ENCODE data around the gene LENG1.

Gene LENG1

GRCh38 chr19:54160854-54161253 is 1.3 kb upstream of the LENG1 start:
- peak overlapping the region; percentile 86 for H3K9ac ChIP-seq (ENCODE audit: low read depth, low read length, poor library complexity, severe bottlenecking)
- H2AFZ ChIP-seq (ENCODE audit: low read length): no peak overlapping the region
- H3K27me3 ChIP-seq (ENCODE audit: insufficient read depth, low read length, poor library complexity, severe bottlenecking): no peaks in the 10 kb centered on the region
- peak overlapping the region; percentile 95 for H3K4me2 ChIP-seq (ENCODE audit: low read depth, low read length, poor library complexity, severe bottlenecking)
- H3K36me3 ChIP-seq (ENCODE audit: insufficient read depth, low read length): peaks cover 11% of the 10 kb centered on the region; the same call in 1 of the 2 replicates
- peaks cover 39% of the 10 kb centered on the region for H3K79me2 ChIP-seq (ENCODE audit: insufficient read depth, low read length)
- no peaks in the 10 kb centered on the region for H3K9me2 ChIP-seq (replicated peaks; ENCODE audit: low read depth, low read length)
- H3K4me1 ChIP-seq (ENCODE audit: insufficient read depth, low read length, poor library complexity, severe bottlenecking): peaks cover 21% of the 10 kb centered on the region
- H3K9me3 ChIP-seq (ENCODE audit: insufficient read depth, low read depth, low read length): no peaks in the 10 kb centered on the region
- TF ChIP-seq EZH2phosphoT487 (IDR thresholded peaks at IDR 0.05; ENCODE audit: borderline replicate concordance): no peak
- TF ChIP-seq, protein P1, sequence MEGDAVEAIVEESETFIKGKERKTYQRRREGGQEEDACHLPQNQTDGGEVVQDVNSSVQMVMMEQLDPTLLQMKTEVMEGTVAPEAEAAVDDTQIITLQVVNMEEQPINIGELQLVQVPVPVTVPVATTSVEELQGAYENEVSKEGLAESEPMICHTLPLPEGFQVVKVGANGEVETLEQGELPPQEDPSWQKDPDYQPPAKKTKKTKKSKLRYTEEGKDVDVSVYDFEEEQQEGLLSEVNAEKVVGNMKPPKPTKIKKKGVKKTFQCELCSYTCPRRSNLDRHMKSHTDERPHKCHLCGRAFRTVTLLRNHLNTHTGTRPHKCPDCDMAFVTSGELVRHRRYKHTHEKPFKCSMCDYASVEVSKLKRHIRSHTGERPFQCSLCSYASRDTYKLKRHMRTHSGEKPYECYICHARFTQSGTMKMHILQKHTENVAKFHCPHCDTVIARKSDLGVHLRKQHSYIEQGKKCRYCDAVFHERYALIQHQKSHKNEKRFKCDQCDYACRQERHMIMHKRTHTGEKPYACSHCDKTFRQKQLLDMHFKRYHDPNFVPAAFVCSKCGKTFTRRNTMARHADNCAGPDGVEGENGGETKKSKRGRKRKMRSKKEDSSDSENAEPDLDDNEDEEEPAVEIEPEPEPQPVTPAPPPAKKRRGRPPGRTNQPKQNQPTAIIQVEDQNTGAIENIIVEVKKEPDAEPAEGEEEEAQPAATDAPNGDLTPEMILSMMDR (conservative IDR thresholded peaks at IDR 0.05; ENCODE audit: low read length): no peak
- H4K20me1 ChIP-seq (ENCODE audit: insufficient read depth, low read length, poor library complexity, severe bottlenecking): peaks cover 12% of the 10 kb centered on the region
- H3K4me3 ChIP-seq (ENCODE audit: low read length, poor library complexity, severe bottlenecking): peak overlapping the region; percentile 87
- no peaks in the 10 kb centered on the region for H3F3A ChIP-seq (ENCODE audit: low read depth)

DNA sequence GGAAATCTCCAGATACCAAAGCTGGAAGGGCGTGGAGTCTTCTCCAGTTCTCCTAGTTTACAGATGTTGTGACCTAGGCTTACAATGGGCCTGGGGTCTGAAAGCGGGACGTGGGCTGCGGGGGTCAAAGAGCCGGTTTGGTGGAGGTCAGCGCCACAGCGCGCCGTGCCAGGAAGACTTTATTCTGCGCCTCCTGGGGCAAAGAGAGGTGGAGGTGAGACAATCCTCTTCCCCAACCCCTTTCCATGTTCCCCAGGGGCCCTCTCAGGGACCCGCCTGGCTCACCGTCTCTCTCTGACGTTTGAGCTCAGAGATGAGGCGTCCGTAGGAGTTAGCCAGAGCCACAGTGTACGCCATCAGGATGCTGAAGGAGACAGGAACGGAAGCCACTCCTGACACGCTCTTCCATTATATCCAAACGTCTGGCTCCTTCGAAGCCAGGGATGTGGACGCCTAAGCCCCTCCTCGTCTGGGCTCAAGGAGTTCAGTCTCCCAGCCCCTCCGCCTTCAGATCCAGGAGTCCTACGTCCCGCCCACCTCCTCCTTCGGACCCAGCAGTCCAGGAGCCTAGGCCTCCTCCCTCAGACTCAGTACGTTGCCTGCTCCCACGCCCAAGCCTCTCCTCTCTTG is 776 bp upstream of the LENG1 start:
- H3K79me2 ChIP-seq (ENCODE audit: insufficient read depth, low read length): peaks cover 39% of the 10 kb centered on the region
- no peaks in the 10 kb centered on the region for H3K27me3 ChIP-seq (ENCODE audit: insufficient read depth, low read length, poor library complexity, severe bottlenecking)
- H4K20me1 ChIP-seq (ENCODE audit: insufficient read depth, low read length, poor library complexity, severe bottlenecking): peaks cover 12% of the 10 kb centered on the region
- no peak for TF ChIP-seq EZH2phosphoT487 (IDR thresholded peaks at IDR 0.05; ENCODE audit: borderline replicate concordance)
- TF ChIP-seq, protein P1 (conservative IDR thresholded peaks at IDR 0.05; ENCODE audit: low read length): no peak
- no peaks in the 10 kb centered on the region for H3K9me2 ChIP-seq (replicated peaks; ENCODE audit: low read depth, low read length)
- no peaks in the 10 kb centered on the region for H3F3A ChIP-seq (ENCODE audit: low read depth)
- peaks cover 21% of the 10 kb centered on the region for H3K4me1 ChIP-seq (ENCODE audit: insufficient read depth, low read length, poor library complexity, severe bottlenecking)
- peak overlapping the region; percentile 87 for H3K4me3 ChIP-seq (ENCODE audit: low read length, poor library complexity, severe bottlenecking)
- H3K9ac ChIP-seq (ENCODE audit: low read depth, low read length, poor library complexity, severe bottlenecking): peak overlapping the region; percentile 86
- peak overlapping the region; percentile 95 for H2AFZ ChIP-seq (ENCODE audit: low read length)
- no peaks in the 10 kb centered on the region for H3K9me3 ChIP-seq (ENCODE audit: insufficient read depth, low read depth, low read length)
- H3K36me3 ChIP-seq (ENCODE audit: insufficient read depth, low read length): peaks cover 16% of the 10 kb centered on the region; the same call in 1 of the 2 replicates
- peak overlapping the region; percentile 95 for H3K4me2 ChIP-seq (ENCODE audit: low read depth, low read length, poor library complexity, severe bottlenecking)

GRCh38 chr19:54158812-54159351 is 639 bp downstream of the LENG1 start:
- H3K79me2 ChIP-seq (ENCODE audit: insufficient read depth, low read length): peaks cover 39% of the 10 kb centered on the region
- peaks cover 8% of the 10 kb centered on the region; the same call in 1 of the 2 replicates for H3F3A ChIP-seq (ENCODE audit: low read depth)
- H3K4me3 ChIP-seq (ENCODE audit: low read length, poor library complexity, severe bottlenecking): peak overlapping the region; percentile 78
- H3K27me3 ChIP-seq (ENCODE audit: insufficient read depth, low read length, poor library complexity, severe bottlenecking): no peaks in the 10 kb centered on the region
- TF ChIP-seq, protein P1 (conservative IDR thresholded peaks at IDR 0.05; ENCODE audit: low read length): no peak
- no peak for TF ChIP-seq EZH2phosphoT487 (IDR thresholded peaks at IDR 0.05; ENCODE audit: borderline replicate concordance)
- H3K36me3 ChIP-seq (ENCODE audit: insufficient read depth, low read length): peaks cover 30% of the 10 kb centered on the region; the same call in 1 of the 2 replicates
- no peaks in the 10 kb centered on the region for H3K9me2 ChIP-seq (replicated peaks; ENCODE audit: low read depth, low read length)
- H4K20me1 ChIP-seq (ENCODE audit: insufficient read depth, low read length, poor library complexity, severe bottlenecking): peaks cover 15% of the 10 kb centered on the region
- peak overlapping the region; percentile 82 for H2AFZ ChIP-seq (ENCODE audit: low read length)
- H3K4me2 ChIP-seq (ENCODE audit: low read depth, low read length, poor library complexity, severe bottlenecking): peak overlapping the region; percentile 75
- peaks cover 21% of the 10 kb centered on the region for H3K4me1 ChIP-seq (ENCODE audit: insufficient read depth, low read length, poor library complexity, severe bottlenecking)
- peak overlapping the region; percentile 77 for H3K9ac ChIP-seq (ENCODE audit: low read depth, low read length, poor library complexity, severe bottlenecking)
- H3K9me3 ChIP-seq (ENCODE audit: insufficient read depth, low read depth, low read length): no peaks in the 10 kb centered on the region
